ENCODE data around the gene KCNQ1.

KCNQ1 gene

GRCh38 chr11:2708151-2708581 lies 263.4 kb downstream of the KCNQ1 start:
- DNase-seq, result no peak

GRCh38 chr11:2708757-2709281 lies 264.0 kb downstream of the KCNQ1 start:
- no peak for DNase-seq

GRCh38 chr11:2709429-2709828 lies 264.6 kb downstream of the KCNQ1 start:
- no peak for DNase-seq

- no peak for DNase-seq
These were observed 266.4 kb downstream of the KCNQ1 start for GRCh38 chr11:2711161-2711560.

GRCh38 chr11:2713094-2713493 lies 268.3 kb downstream of the KCNQ1 start:
- DNase-seq, result no peak

GRCh38 chr11:2713661-2714462 lies 269.1 kb downstream of the KCNQ1 start:
- no peak for DNase-seq

- no peak for DNase-seq
These were observed 269.6 kb downstream of the KCNQ1 start for GRCh38 chr11:2714463-2714800.

- DNase-seq, result no peak
These were observed 270.1 kb downstream of the KCNQ1 start for GRCh38 chr11:2714871-2715270.

- no peak for DNase-seq
These were observed 271.0 kb downstream of the KCNQ1 start for GRCh38 chr11:2715716-2716350.

GRCh38 chr11:2716376-2717095 lies 271.7 kb downstream of the KCNQ1 start:
- no peak for DNase-seq

- no peak for DNase-seq
These were observed 272.9 kb downstream of the KCNQ1 start for GRCh38 chr11:2717561-2718325.

- DNase-seq, result no peak
These were observed 274.1 kb downstream of the KCNQ1 start for GRCh38 chr11:2718817-2719438.

GRCh38 chr11:2719831-2720590 lies 275.2 kb downstream of the KCNQ1 start:
- no peak for DNase-seq

- no peak for DNase-seq
These were observed 276.6 kb downstream of the KCNQ1 start for GRCh38 chr11:2721210-2721916.

- DNase-seq, result no peak
These were observed 278.1 kb downstream of the KCNQ1 start for GRCh38 chr11:2722955-2723354.

GRCh38 chr11:2724104-2724503 lies 279.3 kb downstream of the KCNQ1 start:
- no peak for DNase-seq

- no peak for DNase-seq
These were observed 280.0 kb downstream of the KCNQ1 start for GRCh38 chr11:2724653-2725367.

GRCh38 chr11:2725368-2726300 lies 280.8 kb downstream of the KCNQ1 start:
- DNase-seq, result no peak

- DNase-seq, result no peak
These were observed 282.2 kb downstream of the KCNQ1 start for GRCh38 chr11:2726964-2727363.

All from stimulated activated CD8-positive, alpha-beta memory T cell treated with anti-CD3 and anti-CD28 coated beads, Interleukin-4, amount 100 ng/mL, for 48 hours (primary cell).